ENCODE results near the gene STT3B. TPM values are rescaled to one million over a fixed set of nuclear protein-coding genes. Genes with fewer than 3 reads are reported as not detected.
A peak's percentile ranks its signal among the peaks of the same experiment; 100 is the strongest.

Gene STT3B
- polyA plus RNA-seq, 1 donor (not counting 4 experiments of a cell fraction or from before 2014, with no cell fraction given): 129 TPM

- no peak overlapping the region for H3K27ac ChIP-seq (ENCODE audit: control insufficient read depth, insufficient read depth, low read length)
- no peaks in the 10 kb centered on the region for H3K4me1 ChIP-seq (ENCODE audit: control insufficient read depth, extremely low read depth, insufficient read depth, low read length)
- DNase-seq (ENCODE audit: low read depth, low spot score) (no peak), FAIRE-seq (peak; percentile 29)
- no peak overlapping the region for H3K9ac ChIP-seq (ENCODE audit: control insufficient read depth, extremely low read depth, insufficient read depth, low read length)
- no peak overlapping the region for H3K4me3 ChIP-seq (ENCODE audit: control insufficient read depth in 2 of 3, extremely low read depth in 1 of 3, insufficient read depth in 2 of 3, low read depth in 1 of 3, low read length in 3 of 3)
- H2AFZ ChIP-seq (ENCODE audit: control insufficient read depth, low read length): no peak overlapping the region
- no peaks in the 10 kb centered on the region for H3K36me3 ChIP-seq (ENCODE audit: control insufficient read depth in 2 of 2, extremely low read depth in 1 of 2, insufficient read depth in 2 of 2, low read length in 2 of 2)
- peaks cover 3% of the 10 kb centered on the region for H3K9me1 ChIP-seq (ENCODE audit: control insufficient read depth, extremely low read depth, insufficient read depth, low read length)
- dilution Hi-C loops (cut with MboI; ENCODE audit: extremely low pct_ligation_motif_present, low sequenced_read_pairs): no loop called here
- H3K27me3 ChIP-seq (ENCODE audit: control insufficient read depth, extremely low read depth, insufficient read depth, low read length): no peaks in the 10 kb centered on the region
- no peaks in the 10 kb centered on the region for H3K9me3 ChIP-seq (ENCODE audit: control insufficient read depth, low read depth, low read length)
- peaks cover 80% of the 10 kb centered on the region for H3K79me2 ChIP-seq (ENCODE audit: control insufficient read depth, insufficient read depth, low read length)
- no peak overlapping the region for H3K4me2 ChIP-seq (ENCODE audit: control insufficient read depth, extremely low read depth, insufficient read depth, low read depth, low read length)
- TF ChIP-seq, protein P1, sequence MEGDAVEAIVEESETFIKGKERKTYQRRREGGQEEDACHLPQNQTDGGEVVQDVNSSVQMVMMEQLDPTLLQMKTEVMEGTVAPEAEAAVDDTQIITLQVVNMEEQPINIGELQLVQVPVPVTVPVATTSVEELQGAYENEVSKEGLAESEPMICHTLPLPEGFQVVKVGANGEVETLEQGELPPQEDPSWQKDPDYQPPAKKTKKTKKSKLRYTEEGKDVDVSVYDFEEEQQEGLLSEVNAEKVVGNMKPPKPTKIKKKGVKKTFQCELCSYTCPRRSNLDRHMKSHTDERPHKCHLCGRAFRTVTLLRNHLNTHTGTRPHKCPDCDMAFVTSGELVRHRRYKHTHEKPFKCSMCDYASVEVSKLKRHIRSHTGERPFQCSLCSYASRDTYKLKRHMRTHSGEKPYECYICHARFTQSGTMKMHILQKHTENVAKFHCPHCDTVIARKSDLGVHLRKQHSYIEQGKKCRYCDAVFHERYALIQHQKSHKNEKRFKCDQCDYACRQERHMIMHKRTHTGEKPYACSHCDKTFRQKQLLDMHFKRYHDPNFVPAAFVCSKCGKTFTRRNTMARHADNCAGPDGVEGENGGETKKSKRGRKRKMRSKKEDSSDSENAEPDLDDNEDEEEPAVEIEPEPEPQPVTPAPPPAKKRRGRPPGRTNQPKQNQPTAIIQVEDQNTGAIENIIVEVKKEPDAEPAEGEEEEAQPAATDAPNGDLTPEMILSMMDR (optimal IDR thresholded peaks at IDR 0.05 in 1 of 3, IDR thresholded peaks at IDR 0.05 in 1 of 3, conservative IDR thresholded peaks at IDR 0.05 in 1 of 3; ENCODE audit: extremely low read depth in 1 of 3, insufficient read depth in 2 of 3, low read length in 3 of 3): no peak
- TF ChIP-seq EZH2 (IDR thresholded peaks at IDR 0.05; ENCODE audit: low read length): no peak
- peaks cover 8% of the 10 kb centered on the region for H4K20me1 ChIP-seq (ENCODE audit: control insufficient read depth, extremely low read depth, insufficient read depth, low read length)
These were observed 40.5 kb downstream of the STT3B start for GRCh38 chr3:31573036-31573779.

DNA sequence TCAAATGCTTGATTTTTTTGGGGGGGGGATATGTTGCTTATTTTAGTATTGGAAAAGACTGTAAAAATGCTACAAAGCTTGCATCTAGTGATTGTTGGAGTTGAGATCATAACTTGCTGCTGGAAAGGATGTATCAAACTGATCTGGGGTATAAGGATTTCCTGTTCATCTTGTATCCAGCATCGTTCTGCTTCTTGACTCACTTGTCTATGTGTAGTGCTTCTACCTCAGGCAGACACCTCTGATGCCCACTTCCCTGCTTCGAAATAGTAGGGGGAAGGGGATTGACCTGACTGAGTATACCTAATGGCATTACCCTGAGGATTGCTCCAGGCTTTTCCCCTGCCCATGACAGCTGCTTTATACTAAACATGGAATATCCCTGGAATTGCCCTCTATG is 42.7 kb downstream of the STT3B start:
- H3K9ac ChIP-seq (ENCODE audit: control insufficient read depth, extremely low read depth, insufficient read depth, low read length): no peak overlapping the region
- H3K4me2 ChIP-seq (ENCODE audit: control insufficient read depth, extremely low read depth, insufficient read depth, low read depth, low read length): no peak overlapping the region
- H3K27me3 ChIP-seq (ENCODE audit: control insufficient read depth, extremely low read depth, insufficient read depth, low read length): no peaks in the 10 kb centered on the region
- DNase-seq (ENCODE audit: low read depth, low spot score) (no peak), FAIRE-seq (no peak)
- dilution Hi-C loops (cut with MboI; ENCODE audit: extremely low pct_ligation_motif_present, low sequenced_read_pairs): no loop called here
- no peaks in the 10 kb centered on the region for H3K36me3 ChIP-seq (ENCODE audit: control insufficient read depth in 2 of 2, extremely low read depth in 1 of 2, insufficient read depth in 2 of 2, low read length in 2 of 2)
- TF ChIP-seq, protein P1 (optimal IDR thresholded peaks at IDR 0.05 in 1 of 3, IDR thresholded peaks at IDR 0.05 in 1 of 3, conservative IDR thresholded peaks at IDR 0.05 in 1 of 3; ENCODE audit: extremely low read depth in 1 of 3, insufficient read depth in 2 of 3, low read length in 3 of 3): no peak
- no peak for TF ChIP-seq EZH2 (IDR thresholded peaks at IDR 0.05; ENCODE audit: low read length)
- peaks cover 3% of the 10 kb centered on the region for H3K9me1 ChIP-seq (ENCODE audit: control insufficient read depth, extremely low read depth, insufficient read depth, low read length)
- H3K4me3 ChIP-seq (ENCODE audit: control insufficient read depth in 2 of 3, extremely low read depth in 1 of 3, insufficient read depth in 2 of 3, low read depth in 1 of 3, low read length in 3 of 3): no peak overlapping the region
- H2AFZ ChIP-seq (ENCODE audit: control insufficient read depth, low read length): no peak overlapping the region
- H3K79me2 ChIP-seq (ENCODE audit: control insufficient read depth, insufficient read depth, low read length): peaks cover 61% of the 10 kb centered on the region
- H3K27ac ChIP-seq (ENCODE audit: control insufficient read depth, insufficient read depth, low read length): no peak overlapping the region
- H4K20me1 ChIP-seq (ENCODE audit: control insufficient read depth, extremely low read depth, insufficient read depth, low read length): peaks cover 5% of the 10 kb centered on the region
- no peaks in the 10 kb centered on the region for H3K9me3 ChIP-seq (ENCODE audit: control insufficient read depth, low read depth, low read length)
- no peaks in the 10 kb centered on the region for H3K4me1 ChIP-seq (ENCODE audit: control insufficient read depth, extremely low read depth, insufficient read depth, low read length)

Measured in keratinocyte (primary cell).